ENCODE data around the gene SERPINE1.

SERPINE1 gene

GRCh38 chr7:101170617-101171441 is 43.9 kb downstream of the SERPINE1 start:
- peak; percentile 14 for DNase-seq

GRCh38 chr7:101171442-101171837 is 44.5 kb downstream of the SERPINE1 start:
- peak; percentile 35 for DNase-seq

- DNase-seq = peak; percentile 42
Observed at GRCh38 chr7:101172005-101172853, 45.3 kb downstream of the SERPINE1 start.

- DNase-seq = peak; percentile 36
Observed at GRCh38 chr7:101172854-101173751, 46.2 kb downstream of the SERPINE1 start.

GRCh38 chr7:101173752-101174244 is 46.9 kb downstream of the SERPINE1 start:
- peak; percentile 48 for DNase-seq

- DNase-seq = no peak
Observed at GRCh38 chr7:101174322-101174854, 47.5 kb downstream of the SERPINE1 start.

GRCh38 chr7:101175664-101176063 is 48.8 kb downstream of the SERPINE1 start:
- no peak for DNase-seq

- DNase-seq = no peak
Observed at GRCh38 chr7:101177644-101178043, 50.7 kb downstream of the SERPINE1 start.

GRCh38 chr7:101179117-101179516 is 52.2 kb downstream of the SERPINE1 start:
- DNase-seq = peak; percentile 74

- DNase-seq = no peak
Observed at GRCh38 chr7:101179713-101180112, 52.8 kb downstream of the SERPINE1 start.

- peak; percentile 45 for DNase-seq
Observed at GRCh38 chr7:101180130-101180755, 53.3 kb downstream of the SERPINE1 start, which contains the start of gene NAT16. TSS of gene NAT16 (minus strand) at chr7:101180293. CDS start at chr7:101174807, 5,486 bp downstream.

- no peak for DNase-seq
Observed at GRCh38 chr7:101185258-101185839, 58.4 kb downstream of the SERPINE1 start.

GRCh38 chr7:101186194-101186593 is 59.3 kb downstream of the SERPINE1 start:
- DNase-seq = no peak

GRCh38 chr7:101186844-101187428 is 60.0 kb downstream of the SERPINE1 start:
- DNase-seq = no peak

All from eye (tissue), 1 donor.